Measurements from ENCODE around the gene CD300C.
"Not testable (repeated sequence)": the region's sequence is repeated elsewhere in the genome, so short reads cannot be mapped to it uniquely, and the experiment has no call there.

CD300C gene

GRCh38 chr17:74558882-74559519 is 13.1 kb upstream of the CD300C start:
- no peak for DNase-seq

GRCh38 chr17:74558402-74558801 is 12.5 kb upstream of the CD300C start:
- not testable (repeated sequence) for DNase-seq

GRCh38 chr17:74555427-74555940 is 9.6 kb upstream of the CD300C start:
- DNase-seq, result no peak

- DNase-seq, result no peak
Measured at GRCh38 chr17:74554909-74555308, 9.0 kb upstream of the CD300C start.

- no peak for DNase-seq
Measured at GRCh38 chr17:74552037-74552436, 6.1 kb upstream of the CD300C start.

- no peak for DNase-seq
Measured at GRCh38 chr17:74550602-74551001, 4.7 kb upstream of the CD300C start.

GRCh38 chr17:74549343-74549742 is 3.4 kb upstream of the CD300C start:
- DNase-seq, result no peak

GRCh38 chr17:74547736-74548135 is 1.8 kb upstream of the CD300C start:
- DNase-seq, result no peak

GRCh38 chr17:74547264-74547663 is 1.3 kb upstream of the CD300C start:
- no peak for DNase-seq

- DNase-seq, result no peak
Measured at GRCh38 chr17:74546586-74546985, 671 bp upstream of the CD300C start.

- DNase-seq, result no peak
Measured at GRCh38 chr17:74544991-74545842, 698 bp downstream of the CD300C start.

- DNase-seq, result no peak
Measured at GRCh38 chr17:74543891-74544760, 1.8 kb downstream of the CD300C start.

- DNase-seq, result no peak
Measured at GRCh38 chr17:74543406-74543805, 2.5 kb downstream of the CD300C start.

GRCh38 chr17:74542727-74543383 is 3.1 kb downstream of the CD300C start:
- DNase-seq, result no peak

- no peak for DNase-seq
Measured at GRCh38 chr17:74542166-74542565, 3.7 kb downstream of the CD300C start.

- DNase-seq, result no peak
Measured at GRCh38 chr17:74541176-74542111, 4.5 kb downstream of the CD300C start.

GRCh38 chr17:74539281-74539820 is 6.6 kb downstream of the CD300C start:
- no peak for DNase-seq

- no peak for DNase-seq
Measured at GRCh38 chr17:74536890-74537289, 9.0 kb downstream of the CD300C start.

- no peak for DNase-seq
Measured at GRCh38 chr17:74532115-74532514, 13.8 kb downstream of the CD300C start.

GRCh38 chr17:74531231-74531761 is 14.6 kb downstream of the CD300C start, which contains the start of gene CD300LB:
Gene CD300LB, minus strand, starts transcription at chr17:74531475. Its CDS starts 125 bp downstream, at chr17:74531350.
- no peak for DNase-seq

GRCh38 chr17:74530831-74531150 is 15.1 kb downstream of the CD300C start:
- DNase-seq, result no peak
